Cardiac muscle cell (in vitro differentiated cells and primary cell): Measurements from ENCODE around the gene TK1. TPM values are rescaled to one million over a fixed set of nuclear protein-coding genes. Genes with fewer than 3 reads are reported as not detected.

Source experiments
- DNase-seq, 2 donors: peaks; one replicate each; pipeline versions ENCODE4 v3.0.0 to v3.0.0-alpha.2; 2010 to 2017; ENCODE audit warnings: low read depth in 1 of 2, low spot score in 1 of 2
- H3K27ac ChIP-seq: fragments of 200-600 bp; sonication (generic); 2 replicates; pipeline ENCODE4 v1.5.1; 2016
- H3K27me3 ChIP-seq: fragments of 200-600 bp; sonication (generic); 2 replicates; pipeline ENCODE4 v1.6.0; 2016; ENCODE audit warnings: control low read depth
- H3K36me3 ChIP-seq: fragments of 200-600 bp; sonication (generic); 2 replicates; pipeline ENCODE4 v1.5.1; 2016; ENCODE audit warnings: control low read depth
- H3K4me1 ChIP-seq: fragments of 200-600 bp; sonication (generic); 2 replicates; pipeline ENCODE4 v1.8.1; 2017; ENCODE audit warnings: low read depth, mild to moderate bottlenecking, mixed run types
- H3K4me3 ChIP-seq: fragments of 200-600 bp; sonication (generic); 2 replicates; pipeline ENCODE4 v1.5.1; 2016; ENCODE audit warnings: mild to moderate bottlenecking
- H3K9me3 ChIP-seq: fragments of 200-600 bp; sonication (generic); 2 replicates; pipeline ENCODE4 v1.5.1; 2017; ENCODE audit warnings: low read depth, mild to moderate bottlenecking, control low read depth
- CTCF ChIP-seq: IDR thresholded peaks from 2 replicates; pipeline ENCODE4 v1.5.1; 2012; ENCODE audit warnings: low read depth, mild to moderate bottlenecking, low read length
- polyA plus RNA-seq: library from polyadenylated mRNA; unstranded; fragments of >200 nt; fragmentation: Nextera tagmentation; extraction: Ambion mirVana; gene quantifications from 2 replicates; pipeline ENCODE4 v1.2.1, GENCODE V29; 2016
- total RNA-seq: library from RNA; depleted of rRNA; stranded (reverse); fragments of >200 nt; gene quantifications from 2 replicates; pipeline ENCODE4 v1.2.3, GENCODE V29; 2016

TK1 gene
- total and polyA plus RNA-seq, 2 experiments from 2014 or later: 21.1 to 57.5 TPM

GRCh38 chr17:78132084-78132676 is 54.7 kb downstream of the TK1 start:
- DNase-seq: peak in 1 of 2 donors; percentile 48
- Histone ChIP-seq H3K27me3 (no peaks in the 10 kb centered on the region), H3K27ac (no peak overlapping the region), H3K9me3 (no peaks in the 10 kb centered on the region), H3K4me3 (peak overlapping the region; percentile 16), H3K36me3 (no peaks in the 10 kb centered on the region), H3K4me1 (peaks cover 4% of the 10 kb centered on the region)
- TF ChIP-seq CTCF: no peak

- Histone ChIP-seq H3K4me1 (peaks cover 11% of the 10 kb centered on the region), H3K36me3 (no peaks in the 10 kb centered on the region), H3K27ac (no peak overlapping the region), H3K4me3 (peak overlapping the region; percentile 16), H3K9me3 (no peaks in the 10 kb centered on the region), H3K27me3 (no peaks in the 10 kb centered on the region)
- DNase-seq: no peak
- no peak for TF ChIP-seq CTCF
These were observed 55.4 kb downstream of the TK1 start for GRCh38 chr17:78131172-78132083.

- Histone ChIP-seq H3K27ac (no peak within 1 kb of the TSS), H3K27me3 (no peaks in the 10 kb centered on the region), H3K4me3 (no peak within 1 kb of the TSS), H3K9me3 (no peaks in the 10 kb centered on the region), H3K36me3 (no peaks in the 10 kb centered on the region), H3K4me1 (peaks cover 18% of the 10 kb centered on the region)
- no peak for DNase-seq
- no peak for TF ChIP-seq CTCF
These were observed 56.3 kb downstream of the TK1 start, which contains the start of gene TMC8 for GRCh38 chr17:78130437-78131101. Gene TMC8 (plus strand): TSS chr17:78130771. CDS start chr17:78131589, 818 bp downstream.

DNA sequence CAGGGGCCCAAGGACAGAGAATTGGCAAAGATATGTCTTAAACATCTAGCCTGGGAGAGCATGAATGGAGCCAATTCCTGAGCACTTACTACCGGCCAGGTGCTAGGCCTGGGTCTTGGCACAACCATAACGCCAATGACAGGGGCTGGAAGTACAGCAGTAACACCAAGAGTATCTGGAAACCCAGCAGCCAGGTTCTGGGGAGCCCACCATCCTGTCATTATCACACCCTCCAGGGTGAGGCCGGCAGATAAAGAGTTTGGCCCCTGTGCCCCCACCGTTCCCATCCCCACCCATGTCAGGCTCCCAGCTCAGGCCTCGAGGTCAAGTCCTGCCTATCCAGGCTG is 56.8 kb downstream of the TK1 start:
- no peaks in the 10 kb centered on the region for H3K27me3 ChIP-seq
- TF ChIP-seq CTCF: no peak
- no peak overlapping the region for H3K4me3 ChIP-seq
- no peaks in the 10 kb centered on the region for H3K36me3 ChIP-seq
- no peak for DNase-seq
- no peak overlapping the region for H3K27ac ChIP-seq
- H3K4me1 ChIP-seq: peaks cover 19% of the 10 kb centered on the region
- no peaks in the 10 kb centered on the region for H3K9me3 ChIP-seq

- Histone ChIP-seq H3K27ac (no peak overlapping the region), H3K4me3 (no peak overlapping the region), H3K4me1 (peaks cover 19% of the 10 kb centered on the region), H3K9me3 (no peaks in the 10 kb centered on the region), H3K27me3 (no peaks in the 10 kb centered on the region), H3K36me3 (no peaks in the 10 kb centered on the region)
- DNase-seq: no peak
- TF ChIP-seq CTCF: no peak
These were observed 57.3 kb downstream of the TK1 start for GRCh38 chr17:78129351-78130089.
